ENCODE measurements around the gene ITGA11.

ITGA11 gene

GRCh38 chr15:68256675-68257450, 175.1 kb downstream of the ITGA11 start:
- DNase-seq, result peak; percentile 86

DNA sequence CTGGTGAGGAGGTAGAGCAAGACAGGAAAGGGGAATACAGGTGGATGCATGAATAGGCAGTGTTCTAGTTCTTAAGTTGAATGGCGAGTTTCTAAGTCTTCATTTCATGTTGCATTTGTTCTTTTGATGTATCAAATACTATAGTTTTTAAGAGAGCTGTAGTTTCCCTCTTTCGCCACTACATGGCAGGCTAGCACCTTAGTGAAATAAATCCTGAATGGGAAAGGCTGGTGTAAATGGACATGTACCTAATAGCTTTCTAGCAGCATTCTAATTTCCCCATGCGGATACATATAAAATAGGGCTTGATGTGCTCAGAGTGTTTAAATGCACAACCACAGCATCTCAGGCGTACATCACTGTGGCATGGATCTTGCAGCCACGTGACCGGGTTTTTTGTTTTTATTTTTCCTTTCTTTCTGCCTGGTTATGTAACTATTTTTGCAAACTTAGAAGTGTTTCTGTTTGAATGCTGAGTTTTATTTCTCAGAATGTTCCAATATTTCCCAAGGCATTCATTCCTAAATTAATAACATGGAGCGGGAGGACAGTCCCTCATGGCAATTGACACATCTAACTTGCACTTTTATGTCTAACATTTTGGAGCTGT, 178.9 kb downstream of the ITGA11 start:
- DNase-seq, result peak; percentile 56

DNA sequence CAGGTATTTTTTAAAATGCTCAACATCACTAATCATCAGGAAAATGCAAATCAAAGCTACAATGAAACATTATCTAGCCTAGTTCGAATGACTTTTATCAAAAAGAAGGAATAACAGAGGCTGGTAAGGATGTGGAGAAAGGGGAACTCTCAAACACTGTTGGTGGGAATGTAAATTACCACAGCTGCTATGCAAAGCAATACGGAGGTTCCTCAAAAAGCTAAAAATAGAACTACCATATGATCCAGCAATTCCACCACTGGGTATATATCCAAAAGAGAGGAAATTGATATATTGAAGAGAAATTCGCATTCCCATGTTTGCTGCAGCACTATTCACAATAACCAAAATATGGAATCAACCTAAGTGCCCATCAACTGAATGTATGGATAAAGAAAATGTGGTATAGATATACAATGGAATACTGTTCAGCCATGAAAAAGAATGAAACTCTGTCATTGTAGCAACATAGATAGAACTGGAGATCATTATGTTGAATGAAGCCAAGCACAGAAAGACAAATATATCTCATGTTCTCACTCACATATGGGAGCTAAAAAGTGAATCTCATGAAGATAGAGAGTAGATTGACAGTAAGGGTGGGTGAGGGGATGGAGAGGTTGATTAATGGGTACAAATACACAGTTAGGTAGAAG, 182.8 kb downstream of the ITGA11 start:
- no peak for DNase-seq

All from CD4-positive, alpha-beta T cell treated with Interleukin-17A for 4 hours (primary cell).